K562 (cell line): ENCODE data around the gene NPFF.

Source experiments
- ATF7 ChIP-seq: fragments of 450-650 bp; IDR thresholded peaks from 2 replicates; pipeline ENCODE4 v1.7.1; 2014; ENCODE audit warnings: mild to moderate bottlenecking, moderate library complexity
- TCF7L2 ChIP-seq: fragments of 150-350 bp; IDR thresholded peaks from 2 replicates; pipeline ENCODE4 v1.6.1; 2016; ENCODE audit warnings: low read depth, mild to moderate bottlenecking, low read length, moderate library complexity
- USF1 ChIP-seq: sonication (generic); formaldehyde crosslinking; IDR thresholded peaks from 2 replicates; pipeline ENCODE4 v1.9.0; 2022; ENCODE audit warnings: mild to moderate bottlenecking, missing genetic modification reagents

- TF ChIP-seq TCF7L2 = no peak
- TF ChIP-seq ATF7 = no peak
- TF ChIP-seq USF1 = no peak
Observed at GRCh38 chr12:53468282-53468681, 39.0 kb downstream of the NPFF start.
